WTC11 (cell line): ENCODE results near the gene CDC25B. TPM values are rescaled to one million over a fixed set of nuclear protein-coding genes. Genes with fewer than 3 reads are reported as not detected.
A peak's percentile ranks its signal among the peaks of the same experiment; 100 is the strongest.

Source experiments
- ATAC-seq: fragments of 200-7000 bp; cut with Tn5 transposase; 2 replicates; pipeline ENCODE4 v1.10.0; 2021; ENCODE audit warnings: mild to moderate bottlenecking, moderate library complexity
- CTCF ChIA-PET: fragments of 300-600 bp; sonication (Branson Sonifier 250); formaldehyde crosslinking; loops from one replicate; lab custom pipeline; 2021; ENCODE audit warnings: antibody characterized with exemption; lab: Charles Lee
- POLR2A ChIA-PET: fragments of 350-600 bp; sonication (Branson Sonifier 250); formaldehyde crosslinking; loops from one replicate; lab custom pipeline; 2021; ENCODE audit warnings: antibody characterized with exemption; lab: Charles Lee
- DNase-seq: peaks from one replicate; pipeline ENCODE4 v3.0.0; 2021; ENCODE audit warnings: low spot score
- H3K27ac Mint-ChIP-seq: 2 replicates; pipeline ENCODE4 v1.8.0; 2021; ENCODE audit warnings: mixed read lengths
- H3K27me3 Mint-ChIP-seq: 2 replicates; pipeline ENCODE4 v1.8.0; 2021; ENCODE audit warnings: low read depth, mild to moderate bottlenecking, moderate library complexity, mixed read lengths
- H3K36me3 Mint-ChIP-seq: 2 replicates; pipeline ENCODE4 v1.8.0; 2021; ENCODE audit warnings: mixed read lengths
- H3K4me1 Mint-ChIP-seq: 2 replicates; pipeline ENCODE4 v1.8.0; 2022; ENCODE audit warnings: mixed read lengths
- H3K4me3 Mint-ChIP-seq: 2 replicates; pipeline ENCODE4 v1.8.0; 2021; ENCODE audit warnings: mild to moderate bottlenecking, moderate library complexity, mixed read lengths
- H3K9me3 Mint-ChIP-seq: 2 replicates; pipeline ENCODE4 v1.8.0; 2021; ENCODE audit warnings: mixed read lengths
- AFF4 ChIP-seq: sonication (generic); formaldehyde crosslinking; IDR thresholded peaks from 2 replicates; pipeline ENCODE4 v1.8.1; 2023; ENCODE audit warnings: mild to moderate bottlenecking, missing genetic modification reagents, borderline replicate concordance
- AR ChIP-seq: fragments of 250-450 bp; sonication (Bioruptor Pico); IDR thresholded peaks from 2 replicates; pipeline ENCODE4 v1.9.0; 2021; ENCODE audit warnings: mild to moderate bottlenecking
- CBFB ChIP-seq: sonication (generic); formaldehyde crosslinking; IDR thresholded peaks from 2 replicates; pipeline ENCODE4 v1.8.1; 2022; ENCODE audit warnings: mild to moderate bottlenecking, low read depth, missing genetic modification reagents
- CREM ChIP-seq: sonication (generic); formaldehyde crosslinking; IDR thresholded peaks from 2 replicates; pipeline ENCODE4 v1.8.1; 2022; ENCODE audit warnings: mild to moderate bottlenecking, missing genetic modification reagents, moderate library complexity
- ETV6 ChIP-seq: sonication (generic); formaldehyde crosslinking; IDR thresholded peaks from 2 replicates; pipeline ENCODE4 v1.8.1; 2022; ENCODE audit warnings: mild to moderate bottlenecking, missing genetic modification reagents
- FOXJ3 ChIP-seq: sonication (generic); formaldehyde crosslinking; IDR thresholded peaks from 2 replicates; pipeline ENCODE4 v1.9.0; 2021; ENCODE audit warnings: missing genetic modification reagents, mild to moderate bottlenecking, borderline replicate concordance
- FOXK1 ChIP-seq: sonication (generic); formaldehyde crosslinking; IDR thresholded peaks from 2 replicates; pipeline ENCODE4 v1.8.0; 2022; ENCODE audit warnings: mild to moderate bottlenecking, moderate library complexity, missing genetic modification reagents
- FOXP1 ChIP-seq: sonication (generic); formaldehyde crosslinking; IDR thresholded peaks from 2 replicates; pipeline ENCODE4 v1.8.0; 2022; ENCODE audit warnings: missing genetic modification reagents, mild to moderate bottlenecking, moderate library complexity, borderline replicate concordance
- IRF1 ChIP-seq: sonication (generic); formaldehyde crosslinking; IDR thresholded peaks from 2 replicates; pipeline ENCODE4 v1.8.0; 2023; ENCODE audit warnings: missing genetic modification reagents
- IRF2 ChIP-seq: sonication (generic); formaldehyde crosslinking; IDR thresholded peaks from 2 replicates; pipeline ENCODE4 v1.8.0; 2022; ENCODE audit warnings: low read depth, missing genetic modification reagents, borderline replicate concordance
- NFATC4 ChIP-seq: fragments of 250-450 bp; sonication (Bioruptor Pico); IDR thresholded peaks from 2 replicates; pipeline ENCODE4 v1.9.0; 2021; ENCODE audit warnings: mild to moderate bottlenecking
- RELA ChIP-seq: sonication (generic); formaldehyde crosslinking; IDR thresholded peaks from 2 replicates; pipeline ENCODE4 v1.8.1; 2022; ENCODE audit warnings: missing genetic modification reagents, mild to moderate bottlenecking, borderline replicate concordance
- SOX15 ChIP-seq: fragments of 250-450 bp; sonication (Bioruptor Pico); IDR thresholded peaks from 2 replicates; pipeline ENCODE4 v1.9.0; 2021; ENCODE audit warnings: mild to moderate bottlenecking
- TEAD4 ChIP-seq: sonication (generic); formaldehyde crosslinking; IDR thresholded peaks from 2 replicates; pipeline ENCODE4 v1.8.0; 2022; ENCODE audit warnings: mild to moderate bottlenecking, missing genetic modification reagents
- TP53 ChIP-seq: sonication (generic); formaldehyde crosslinking; IDR thresholded peaks from 2 replicates; pipeline ENCODE4 v1.8.1; 2023; ENCODE audit warnings: mild to moderate bottlenecking, missing genetic modification reagents
- USF2 ChIP-seq: sonication (generic); formaldehyde crosslinking; IDR thresholded peaks from 2 replicates; pipeline ENCODE4 v1.8.1; 2023; ENCODE audit warnings: mild to moderate bottlenecking, missing genetic modification reagents, moderate library complexity
- ZBTB43 ChIP-seq: sonication (generic); formaldehyde crosslinking; IDR thresholded peaks from 2 replicates; pipeline ENCODE4 v1.8.1; 2023; ENCODE audit warnings: mild to moderate bottlenecking, missing genetic modification reagents
- ZMAT4 ChIP-seq: fragments of 250-450 bp; sonication (Bioruptor Pico); IDR thresholded peaks from 2 replicates; pipeline ENCODE4 v1.9.0; 2021; ENCODE audit warnings: mild to moderate bottlenecking
- ZNF138 ChIP-seq: sonication (generic); formaldehyde crosslinking; conservative IDR thresholded peaks from 2 replicates; pipeline ENCODE4 v1.8.1; 2022; ENCODE audit warnings: mild to moderate bottlenecking, moderate library complexity, missing genetic modification reagents
- total RNA-seq: library from RNA; stranded (reverse); gene quantifications from 3 replicates; pipeline ENCODE4 v1.2.3, GENCODE V29; 2021
- TF ChIP-seq, protein P1 (sequence below): sonication (generic); formaldehyde crosslinking; IDR thresholded peaks from 2 replicates; pipeline ENCODE4 v1.8.0; 2022; ENCODE audit warnings: mild to moderate bottlenecking, missing genetic modification reagents
- TF ChIP-seq, protein P2 (sequence below): sonication (generic); formaldehyde crosslinking; IDR thresholded peaks from 2 replicates; pipeline ENCODE4 v1.8.0; 2022; ENCODE audit warnings: mild to moderate bottlenecking, missing genetic modification reagents
- TF ChIP-seq, protein P3 (sequence below): sonication (generic); formaldehyde crosslinking; IDR thresholded peaks from 2 replicates; pipeline ENCODE4 v1.8.1; 2023; ENCODE audit warnings: mild to moderate bottlenecking, moderate library complexity, missing genetic modification reagents

CDC25B gene
- total RNA-seq, 1 experiment from 2014 or later: 37.4 TPM

GRCh38 chr20:3777716-3778629 is 18.1 kb upstream of the CDC25B start:
- Mint-ChIP-seq H3K4me3 (peak overlapping the region; percentile 79), H3K27me3 (peaks cover 58% of the 10 kb centered on the region), H3K9me3 (no peaks in the 10 kb centered on the region), H3K36me3 (no peaks in the 10 kb centered on the region), H3K27ac (no peak overlapping the region), H3K4me1 (peaks cover 30% of the 10 kb centered on the region)
- ChIA-PET CTCF (interaction anchor here (0.6 to 3.3 kb wide), 25 partner anchors 8 to 208 kb away, joined by 3 to 27 read pairs (median 4); partner anchors contain the start of genes ADAM33, ADISSP, AP5S1 and CDC25B), POLR2A (interaction anchor here (0.6 to 2.1 kb wide), 5 partner anchors 10 to 422 kb away, joined by 3 to 14 read pairs (median 3); partner anchors contain the start of genes ADISSP and AP5S1)
- ATAC-seq (peak; percentile 73), DNase-seq (peak; percentile 82)
- TF ChIP-seq ZNF138 (peak; percentile 66; the same call in 1 of the 2 replicates), TP53 (CRISPR knock-in tag) (no peak), IRF2 (no peak), CREM (CRISPR knock-in tag) (0 out of 2 replicates have a peak, but pooled peaks have one; percentile 29), CBFB (CRISPR knock-in tag) (0 out of 2 replicates have a peak, but pooled peaks have one; percentile 17), TEAD4 (CRISPR knock-in tag) (peak; percentile 62; the same call in 1 of the 2 replicates), FOXP1 (CRISPR knock-in tag) (peak; percentile 45; the same call in 1 of the 2 replicates), FOXK1 (CRISPR knock-in tag) (no peak; the same call in 1 of the 2 replicates), ZBTB43 (CRISPR knock-in tag) (peak; percentile 33; the same call in 1 of the 2 replicates), IRF1 (no peak), AFF4 (CRISPR knock-in tag) (no peak), ZMAT4 (no peak), USF2 (peak; percentile 2; the same call in 1 of the 2 replicates), NFATC4 (CRISPR knock-in tag) (no peak), FOXJ3 (CRISPR knock-in tag) (no peak), ETV6 (CRISPR knock-in tag) (peak; percentile 45), SOX15 (CRISPR knock-in tag) (no peak), AR (no peak), RELA (CRISPR knock-in tag) (peak; percentile 53; the same call in 1 of the 2 replicates)
- TF ChIP-seq, protein P1, sequence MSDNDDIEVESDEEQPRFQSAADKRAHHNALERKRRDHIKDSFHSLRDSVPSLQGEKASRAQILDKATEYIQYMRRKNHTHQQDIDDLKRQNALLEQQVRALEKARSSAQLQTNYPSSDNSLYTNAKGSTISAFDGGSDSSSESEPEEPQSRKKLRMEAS (CRISPR knock-in tag): peak; percentile 81
- TF ChIP-seq, protein P2, sequence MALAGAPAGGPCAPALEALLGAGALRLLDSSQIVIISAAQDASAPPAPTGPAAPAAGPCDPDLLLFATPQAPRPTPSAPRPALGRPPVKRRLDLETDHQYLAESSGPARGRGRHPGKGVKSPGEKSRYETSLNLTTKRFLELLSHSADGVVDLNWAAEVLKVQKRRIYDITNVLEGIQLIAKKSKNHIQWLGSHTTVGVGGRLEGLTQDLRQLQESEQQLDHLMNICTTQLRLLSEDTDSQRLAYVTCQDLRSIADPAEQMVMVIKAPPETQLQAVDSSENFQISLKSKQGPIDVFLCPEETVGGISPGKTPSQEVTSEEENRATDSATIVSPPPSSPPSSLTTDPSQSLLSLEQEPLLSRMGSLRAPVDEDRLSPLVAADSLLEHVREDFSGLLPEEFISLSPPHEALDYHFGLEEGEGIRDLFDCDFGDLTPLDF (CRISPR knock-in tag): no peak
- TF ChIP-seq, protein P3, sequence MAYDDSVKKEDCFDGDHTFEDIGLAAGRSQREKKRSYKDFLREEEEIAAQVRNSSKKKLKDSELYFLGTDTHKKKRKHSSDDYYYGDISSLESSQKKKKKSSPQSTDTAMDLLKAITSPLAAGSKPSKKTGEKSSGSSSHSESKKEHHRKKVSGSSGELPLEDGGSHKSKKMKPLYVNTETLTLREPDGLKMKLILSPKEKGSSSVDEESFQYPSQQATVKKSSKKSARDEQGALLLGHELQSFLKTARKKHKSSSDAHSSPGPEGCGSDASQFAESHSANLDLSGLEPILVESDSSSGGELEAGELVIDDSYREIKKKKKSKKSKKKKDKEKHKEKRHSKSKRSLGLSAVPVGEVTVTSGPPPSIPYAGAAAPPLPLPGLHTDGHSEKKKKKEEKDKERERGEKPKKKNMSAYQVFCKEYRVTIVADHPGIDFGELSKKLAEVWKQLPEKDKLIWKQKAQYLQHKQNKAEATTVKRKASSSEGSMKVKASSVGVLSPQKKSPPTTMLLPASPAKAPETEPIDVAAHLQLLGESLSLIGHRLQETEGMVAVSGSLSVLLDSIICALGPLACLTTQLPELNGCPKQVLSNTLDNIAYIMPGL: peak; percentile 56; the same call in 1 of the 2 replicates
